SU-DHL-6 (cell line): ENCODE data around the gene RNF114.

Experiments used
- EZH2phosphoT487 ChIP-seq: fragments of 200-600 bp; sonication (generic), shearing (Covaris generic); conservative IDR thresholded peaks from 2 replicates; pipeline ENCODE4 v1.6.1; 2018; ENCODE audit warnings: mild to moderate bottlenecking, antibody characterized with exemption, low read length, moderate library complexity, mixed read lengths
- TF ChIP-seq, protein P1 (sequence below): fragments of 200-600 bp; sonication (generic); IDR thresholded peaks from one replicate; pipeline ENCODE4 v1.5.1; 2017; ENCODE audit warnings: antibody characterized with exemption, mild to moderate bottlenecking, low read length, moderate library complexity; ENCODE audit not compliant: insufficient read depth, poor library complexity, severe bottlenecking

DNA sequence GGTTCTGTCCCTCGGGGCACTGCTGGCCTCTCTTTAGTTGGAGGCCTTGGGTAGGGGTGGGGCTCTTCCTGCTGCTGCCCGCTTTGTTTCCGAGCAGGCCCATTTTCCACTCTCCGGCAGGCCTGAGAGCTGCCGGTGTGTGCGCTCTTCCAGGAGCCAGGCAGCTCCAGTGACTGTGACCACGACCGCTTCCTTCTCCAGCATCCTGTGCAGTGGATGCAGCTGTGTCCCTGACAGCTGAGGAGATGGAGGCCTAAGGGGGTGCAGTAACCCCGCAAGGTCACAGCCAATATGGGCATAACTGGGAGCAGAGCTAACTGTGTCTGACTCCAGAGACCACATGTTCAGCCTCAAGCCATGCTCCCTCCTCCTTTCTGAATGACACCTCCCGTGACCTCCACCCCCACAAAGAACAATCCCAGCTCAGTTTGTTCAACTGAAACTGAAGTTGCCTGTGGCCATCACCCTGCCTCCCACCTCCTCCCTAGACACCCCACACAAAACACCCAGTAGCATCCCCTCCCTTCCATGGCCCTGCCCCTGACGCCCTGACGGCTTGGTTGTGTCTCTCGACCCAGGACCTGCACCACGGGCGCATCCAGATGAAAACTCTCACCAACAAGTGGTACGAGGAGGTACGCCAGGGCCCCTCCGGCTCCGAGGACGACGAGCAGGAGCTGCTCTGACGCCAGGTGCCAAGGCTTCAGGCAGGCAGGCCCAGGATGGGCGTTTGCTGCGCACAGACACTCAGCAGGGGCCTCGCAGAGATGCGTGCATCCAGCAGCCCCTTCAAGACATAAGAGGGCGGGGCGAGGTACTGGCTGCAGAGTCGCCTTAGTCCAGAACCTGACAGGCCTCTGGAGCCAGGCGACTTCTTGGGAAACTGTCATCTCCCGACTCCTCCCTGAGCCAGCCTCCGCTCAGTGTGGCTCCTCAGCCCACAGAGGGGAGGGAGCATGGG lies 48.7 kb upstream of the RNF114 start:
- TF ChIP-seq, protein P1, sequence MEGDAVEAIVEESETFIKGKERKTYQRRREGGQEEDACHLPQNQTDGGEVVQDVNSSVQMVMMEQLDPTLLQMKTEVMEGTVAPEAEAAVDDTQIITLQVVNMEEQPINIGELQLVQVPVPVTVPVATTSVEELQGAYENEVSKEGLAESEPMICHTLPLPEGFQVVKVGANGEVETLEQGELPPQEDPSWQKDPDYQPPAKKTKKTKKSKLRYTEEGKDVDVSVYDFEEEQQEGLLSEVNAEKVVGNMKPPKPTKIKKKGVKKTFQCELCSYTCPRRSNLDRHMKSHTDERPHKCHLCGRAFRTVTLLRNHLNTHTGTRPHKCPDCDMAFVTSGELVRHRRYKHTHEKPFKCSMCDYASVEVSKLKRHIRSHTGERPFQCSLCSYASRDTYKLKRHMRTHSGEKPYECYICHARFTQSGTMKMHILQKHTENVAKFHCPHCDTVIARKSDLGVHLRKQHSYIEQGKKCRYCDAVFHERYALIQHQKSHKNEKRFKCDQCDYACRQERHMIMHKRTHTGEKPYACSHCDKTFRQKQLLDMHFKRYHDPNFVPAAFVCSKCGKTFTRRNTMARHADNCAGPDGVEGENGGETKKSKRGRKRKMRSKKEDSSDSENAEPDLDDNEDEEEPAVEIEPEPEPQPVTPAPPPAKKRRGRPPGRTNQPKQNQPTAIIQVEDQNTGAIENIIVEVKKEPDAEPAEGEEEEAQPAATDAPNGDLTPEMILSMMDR: no peak
- TF ChIP-seq EZH2phosphoT487: no peak
